GM21717 (cell line): ENCODE results near the gene MRPL55.
A peak's percentile ranks its signal among the peaks of the same experiment; 100 is the strongest.
"Not testable (repeated sequence)": the region's sequence is repeated elsewhere in the genome, so short reads cannot be mapped to it uniquely, and the experiment has no call there.

Experiments used
- ATAC-seq: cut with Tn5 transposase; IDR thresholded peaks from one replicate; pipeline ENCODE4 v1.9.1; 2021; ENCODE audit warnings: mild to moderate bottlenecking, moderate library complexity; ENCODE audit not compliant: unreplicated experiment

The MRPL55 gene

DNA sequence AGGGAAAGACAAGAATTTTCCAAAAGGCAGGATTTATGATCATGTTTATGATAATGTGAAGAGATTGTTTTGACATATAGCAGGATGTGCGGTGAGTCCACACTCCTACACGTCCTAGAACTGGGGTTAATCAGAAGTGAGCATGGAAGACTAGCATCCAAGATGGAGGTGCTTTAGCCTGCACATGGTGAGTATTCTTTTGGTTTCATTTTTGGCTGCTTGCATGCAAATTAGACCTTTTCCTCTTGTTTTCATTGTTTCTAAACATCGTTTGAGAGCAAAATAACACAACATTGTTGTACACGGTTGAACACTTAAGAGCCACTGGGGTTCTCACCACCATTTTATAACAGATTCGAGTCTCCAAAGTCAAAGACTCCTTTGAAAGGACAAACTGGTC, 16.1 kb upstream of the MRPL55 start:
- no peak for ATAC-seq

GRCh38 chr1:228123505-228123904, 14.4 kb upstream of the MRPL55 start:
- no peak for ATAC-seq

GRCh38 chr1:228122921-228123441, 13.9 kb upstream of the MRPL55 start:
- ATAC-seq = no peak

DNA sequence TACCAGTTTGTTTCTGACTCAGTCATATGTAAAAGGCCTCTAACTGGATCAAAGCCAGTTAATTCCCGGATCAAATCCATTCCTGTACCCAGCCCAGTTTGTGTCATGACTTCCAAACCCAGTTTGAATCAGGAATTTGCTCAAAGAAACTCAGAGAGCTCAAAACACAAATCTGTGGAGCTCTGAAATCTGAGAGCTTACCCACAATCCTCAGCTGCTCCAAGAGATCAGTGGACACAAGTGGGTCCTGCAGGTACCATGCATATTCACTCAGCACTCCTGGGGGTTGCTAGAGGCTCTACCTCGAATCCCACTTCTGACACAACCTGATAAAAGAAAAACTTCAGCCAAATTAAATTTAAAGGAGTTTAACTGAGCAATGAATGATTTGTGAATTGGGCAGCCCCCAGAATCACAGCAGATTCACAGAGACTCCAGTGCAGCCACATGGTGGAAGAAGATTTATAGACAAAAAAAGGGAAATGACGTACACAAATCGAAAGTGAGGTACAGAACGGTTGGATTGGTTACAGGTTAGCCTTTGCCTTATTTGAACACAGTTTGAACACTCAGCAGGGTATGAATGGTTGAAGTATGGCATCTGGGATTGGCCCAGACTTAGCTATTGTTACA, 11.9 kb upstream of the MRPL55 start:
- no peak for ATAC-seq

- no peak for ATAC-seq
These were observed 11.3 kb upstream of the MRPL55 start for GRCh38 chr1:228120351-228120750.

DNA sequence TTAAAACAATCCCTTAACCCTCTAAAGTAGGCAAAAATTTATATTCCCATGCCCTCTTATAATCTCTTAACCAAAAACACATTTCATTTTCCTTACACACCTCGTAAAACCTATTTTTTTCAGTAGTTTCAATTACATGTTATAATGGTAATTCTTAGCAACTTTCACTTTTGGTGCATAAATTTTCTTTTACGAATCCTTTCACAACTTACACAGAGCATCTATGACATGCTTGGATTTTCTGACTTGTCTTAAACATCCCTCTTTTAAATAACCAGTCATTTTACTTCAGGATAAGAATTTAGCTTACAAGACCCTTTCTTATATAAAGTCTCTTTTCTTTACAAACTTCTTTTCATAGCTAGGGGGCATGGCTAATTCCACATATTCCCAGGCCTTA, 8.9 kb upstream of the MRPL55 start:
- ATAC-seq = no peak

DNA sequence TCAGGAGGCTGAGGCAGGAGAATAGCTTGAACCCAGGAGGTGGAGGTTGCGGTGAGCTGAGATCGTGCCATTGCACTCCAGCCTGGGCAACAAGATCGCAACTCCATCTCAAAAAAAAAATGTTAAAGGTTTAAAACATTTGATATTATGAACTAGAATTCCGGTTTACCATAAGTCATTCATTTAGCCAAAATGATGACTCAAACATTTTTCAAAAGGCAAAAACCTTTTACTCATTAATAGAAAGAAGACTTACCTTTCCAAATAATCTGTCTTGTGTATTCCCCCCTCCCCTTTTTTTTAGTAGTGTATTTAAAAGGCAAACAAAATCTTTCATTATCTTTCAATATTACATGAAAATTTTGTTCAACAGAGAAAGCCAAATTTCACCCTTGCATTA, 8.2 kb upstream of the MRPL55 start:
- no peak for ATAC-seq

GRCh38 chr1:228114827-228115226, 5.7 kb upstream of the MRPL55 start:
- no peak for ATAC-seq

GRCh38 chr1:228112617-228113016, 3.5 kb upstream of the MRPL55 start:
- ATAC-seq = no peak

GRCh38 chr1:228112167-228112566, 3.1 kb upstream of the MRPL55 start:
- no peak for ATAC-seq

DNA sequence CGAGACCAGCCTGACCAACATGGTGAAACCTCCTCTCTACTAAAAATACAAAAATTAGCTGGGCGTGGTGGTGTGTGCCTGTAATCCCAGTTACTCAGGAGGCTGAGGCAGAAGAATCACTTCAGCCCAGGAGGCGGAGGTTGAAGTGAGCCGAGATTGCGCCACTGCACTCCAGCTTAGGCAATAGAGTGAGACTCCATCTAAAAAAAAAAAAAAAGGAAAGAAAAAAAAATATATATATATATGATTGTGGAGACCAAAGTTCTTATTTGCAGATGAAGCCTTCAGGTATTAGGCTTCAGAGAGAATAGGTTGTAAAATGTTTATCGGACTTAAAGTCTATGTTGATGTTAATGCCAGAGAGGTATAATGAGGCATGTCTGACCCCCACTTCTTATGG, 2.2 kb upstream of the MRPL55 start:
- ATAC-seq = not testable (repeated sequence)

DNA sequence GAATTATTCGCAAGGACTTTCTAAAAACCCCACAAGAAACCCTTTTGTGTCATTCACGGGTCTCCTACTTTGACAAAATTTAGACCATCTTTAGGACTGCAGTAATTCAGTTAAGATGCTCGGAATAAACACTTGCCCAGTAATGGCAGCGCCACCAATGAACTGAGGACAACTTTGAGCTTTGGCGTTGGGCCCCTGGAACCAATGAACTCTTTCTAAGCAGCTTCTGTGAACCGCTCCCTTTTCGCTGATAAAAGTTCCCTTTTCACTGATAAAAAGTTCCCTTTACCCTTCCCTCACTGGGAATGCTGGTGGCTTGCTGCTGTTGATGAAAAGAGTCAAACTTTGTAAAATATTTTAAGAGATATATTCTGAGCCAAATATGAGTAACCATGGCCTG, 1.5 kb upstream of the MRPL55 start:
- ATAC-seq = no peak

DNA sequence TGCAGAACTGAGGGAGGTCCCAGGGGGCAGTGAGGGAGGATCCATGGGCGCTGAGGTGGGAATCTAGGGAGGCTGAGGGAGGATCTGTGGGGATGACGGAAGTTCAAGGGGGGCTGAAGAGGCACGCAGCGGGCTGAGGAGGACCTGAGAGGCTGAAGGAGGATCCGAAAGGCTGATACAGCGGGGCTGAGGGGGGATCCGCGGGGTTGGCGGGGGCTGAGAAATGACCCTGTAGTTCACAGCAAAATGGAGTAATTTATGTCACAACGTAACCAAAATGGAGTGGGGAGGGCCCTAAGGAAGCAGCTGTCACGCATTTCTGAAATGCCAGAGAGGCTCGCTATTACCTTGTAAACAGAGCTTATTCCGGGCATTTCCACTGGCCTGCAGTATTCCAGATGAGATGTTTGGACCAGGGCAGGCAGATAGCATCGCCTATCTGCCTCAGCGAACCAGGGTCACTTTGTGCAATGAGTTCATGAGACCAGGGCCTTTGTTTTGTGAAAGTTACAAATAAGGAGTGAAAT, 926 bp upstream of the MRPL55 start:
- peak; percentile 8 for ATAC-seq

DNA sequence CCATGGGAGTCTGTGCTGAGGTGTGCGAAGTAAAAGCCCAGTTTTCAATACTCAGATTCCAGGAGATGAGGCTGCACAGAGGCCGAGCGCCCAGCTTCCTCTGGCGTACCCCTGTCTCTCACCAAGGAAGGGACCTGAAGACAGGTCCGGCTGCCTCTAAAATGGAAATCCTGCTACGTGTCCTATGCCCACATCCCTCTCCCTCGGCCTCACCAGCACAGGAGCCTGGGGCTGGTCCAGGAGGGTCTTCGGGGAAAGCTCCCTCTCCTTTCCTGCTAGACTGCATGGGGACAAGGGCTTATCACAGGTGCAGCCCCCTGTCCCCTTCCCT, 392 bp downstream of the MRPL55 start:
- ATAC-seq = no peak

DNA sequence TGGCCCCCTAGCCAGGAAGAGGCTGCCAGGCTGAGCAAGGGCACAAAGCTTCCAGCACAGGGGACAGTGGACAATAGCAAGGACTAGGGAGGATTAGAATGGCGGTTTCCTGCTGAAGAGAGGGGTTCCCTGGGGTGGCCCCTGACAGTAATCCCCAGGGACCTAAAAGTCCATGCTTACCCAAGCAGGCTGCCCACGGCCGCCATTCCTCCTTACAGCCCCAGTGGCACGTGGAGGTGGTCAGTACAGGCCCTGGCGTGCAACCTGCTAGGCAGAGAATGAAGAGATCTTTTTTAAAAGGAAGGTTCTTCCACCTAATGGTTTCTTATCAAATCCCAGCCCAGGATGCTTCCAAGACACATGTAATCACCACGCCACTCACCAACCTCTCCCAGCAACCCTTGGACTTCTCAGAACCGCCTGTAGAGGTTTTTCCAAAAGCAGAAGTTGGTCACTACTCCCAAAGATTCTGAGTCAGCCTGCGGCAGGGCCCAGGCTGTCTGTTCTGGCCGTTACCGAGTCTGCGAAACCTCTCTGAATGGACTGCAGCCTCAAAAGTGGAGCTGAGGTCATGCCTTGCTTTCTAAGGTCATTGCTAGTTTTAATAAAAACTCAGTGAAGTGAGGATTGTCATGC, 926 bp downstream of the MRPL55 start:
- no peak for ATAC-seq

DNA sequence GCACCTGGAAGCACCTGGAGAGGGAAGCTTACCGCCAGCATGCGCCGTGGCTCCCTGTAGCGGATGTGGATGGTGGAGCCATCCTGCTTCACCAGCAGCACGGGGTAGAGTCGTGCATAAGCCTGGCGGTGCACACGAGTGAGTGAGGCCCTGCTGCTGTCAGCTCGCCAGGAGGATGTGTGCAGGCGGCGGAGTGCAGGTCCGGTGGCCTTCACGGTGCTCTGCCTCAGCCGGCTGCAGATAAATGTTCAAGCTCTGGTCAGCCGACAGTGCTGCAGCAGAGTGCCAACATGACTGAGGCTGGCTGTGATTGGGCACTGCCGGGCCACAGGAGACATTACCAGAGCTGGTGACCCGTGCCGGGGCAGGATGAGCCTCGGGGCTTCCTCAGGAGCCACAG, 1.5 kb downstream of the MRPL55 start:
- ATAC-seq = no peak

DNA sequence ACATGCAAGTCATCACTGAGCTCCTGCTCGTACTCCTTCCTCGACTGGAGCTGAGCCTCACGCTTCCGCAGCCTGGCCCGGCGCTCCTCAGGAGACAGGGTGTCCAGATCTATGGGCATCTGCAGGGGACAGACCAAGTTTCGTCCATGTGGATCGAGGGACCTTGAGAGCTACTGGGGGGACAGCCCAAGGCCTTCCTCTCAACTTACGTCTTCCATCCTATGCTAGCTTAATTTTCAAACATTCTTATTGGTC, 2.4 kb downstream of the MRPL55 start:
- no peak for ATAC-seq

- ATAC-seq = no peak
These were observed 2.9 kb downstream of the MRPL55 start for GRCh38 chr1:228105996-228106799.

DNA sequence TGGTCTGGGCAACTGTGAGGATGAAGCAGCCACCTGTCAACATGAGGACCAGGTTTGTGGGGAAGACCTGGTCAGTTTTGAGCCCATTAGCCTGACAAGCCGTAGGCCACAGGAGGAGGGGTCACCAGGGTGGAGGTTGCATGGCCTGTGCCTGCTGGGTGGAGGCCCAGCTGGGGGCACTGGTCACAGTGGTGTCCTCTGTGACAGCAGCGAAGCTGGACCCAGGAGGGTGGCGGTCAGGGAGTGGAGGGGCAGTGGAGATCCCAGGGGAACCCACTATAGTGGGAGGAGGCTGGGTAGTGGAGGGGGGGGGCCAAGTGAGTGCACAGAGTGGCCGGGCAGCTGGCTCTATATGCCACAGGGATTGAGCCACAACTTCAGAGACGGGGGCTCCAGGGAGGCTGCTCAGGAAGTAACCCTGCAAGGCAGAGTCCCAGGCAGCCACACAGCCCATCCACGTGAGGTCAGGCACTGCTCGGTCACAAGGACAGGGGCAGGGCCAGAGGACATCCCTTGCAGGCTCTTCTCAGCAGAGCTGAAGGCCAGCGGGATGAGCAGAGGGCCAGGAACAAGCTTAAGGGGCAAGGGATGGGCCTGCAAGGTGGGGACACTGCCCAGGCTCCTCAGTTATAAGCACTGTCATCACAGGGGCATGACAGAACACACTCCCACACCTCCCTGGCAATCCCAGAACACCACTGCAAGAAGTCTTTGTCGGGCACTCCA, 3.7 kb downstream of the MRPL55 start:
- no peak for ATAC-seq

DNA sequence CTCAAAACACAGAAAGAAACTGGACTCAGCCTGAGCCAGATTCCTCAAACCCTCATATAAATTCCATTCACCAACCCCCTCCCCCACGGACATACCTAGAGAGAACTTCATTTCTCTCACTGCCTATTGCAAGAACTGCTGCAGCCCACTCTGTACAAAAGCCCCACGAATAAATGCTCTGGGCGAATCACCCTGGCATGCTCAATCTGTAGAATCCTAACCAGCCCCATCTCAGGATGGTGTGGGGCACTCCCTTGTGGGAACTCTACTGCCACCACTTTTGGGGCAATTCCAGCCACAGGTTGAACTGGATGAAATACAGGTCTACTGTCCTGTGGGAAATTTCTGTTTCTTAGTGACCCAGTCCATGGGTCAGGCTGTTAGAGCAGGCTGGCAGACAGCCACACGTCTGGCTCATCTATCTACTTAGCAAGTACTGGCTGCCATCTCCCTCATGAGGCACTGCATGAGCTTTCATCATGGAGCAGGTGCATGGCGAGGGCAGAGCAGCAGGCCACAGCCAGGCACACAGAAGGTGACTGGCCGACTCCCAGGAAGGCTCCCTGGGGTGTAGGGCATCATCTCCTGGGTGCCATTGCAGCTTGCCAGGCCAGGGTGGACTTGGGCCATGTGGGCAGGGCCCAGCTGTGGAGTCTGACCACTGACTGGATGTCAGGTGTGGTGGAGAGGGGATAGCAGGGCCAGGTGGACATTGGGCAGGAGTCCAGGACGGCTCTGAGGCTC, 4.4 kb downstream of the MRPL55 start:
- no peak for ATAC-seq
